PC-3 (cell line): ENCODE data around the gene SERPINE1. TPM values are rescaled to one million over a fixed set of nuclear protein-coding genes. Genes with fewer than 3 reads are reported as not detected.

Source experiments
- ATAC-seq: fragments of 200-7000 bp; cut with Tn5 transposase; 2 replicates; pipeline ENCODE4 v1.9.1; 2020; ENCODE audit warnings: mild to moderate bottlenecking, moderate library complexity
- BruUV-seq: library from RNA; stranded (reverse); fragments of 400-500 nt; replicated peaks from 2 replicates; lab custom pipeline; 2021; lab: Mats Ljungman, UMichigan
- CTCF ChIA-PET: fragments of 300-600 bp; sonication (Branson Sonifier 250); formaldehyde crosslinking; loops from one replicate; lab custom pipeline; 2022; ENCODE audit warnings: antibody characterized with exemption; lab: Charles Lee
- POLR2A ChIA-PET: fragments of 300-600 bp; sonication (Branson Sonifier 250); formaldehyde crosslinking; loops from one replicate; lab custom pipeline; 2022; ENCODE audit warnings: antibody characterized with exemption; ENCODE audit not compliant: unreplicated experiment; lab: Charles Lee
- DNase-seq: peaks from one replicate; pipeline ENCODE4 v3.0.0-alpha.2; 2015
- H2AFZ ChIP-seq: fragments of 300-600 bp; sonication (generic); 2 replicates; pipeline ENCODE4 v1.6.0; 2016; ENCODE audit warnings: antibody characterized with exemption, low read length
- H3F3A ChIP-seq: fragments of 300-600 bp; sonication (generic); one replicate; pipeline ENCODE4 v1.6.0; 2017; ENCODE audit warnings: antibody characterized with exemption, low read length, control low read depth, mild to moderate bottlenecking; ENCODE audit not compliant: unreplicated experiment
- H3K27ac ChIP-seq: fragments of 300-600 bp; sonication (generic); 2 replicates; pipeline ENCODE4 v1.5.1; 2016; ENCODE audit warnings: mild to moderate bottlenecking, low read length
- H3K27me3 ChIP-seq: fragments of 300-600 bp; sonication (generic); 2 replicates; pipeline ENCODE4 v1.6.1; 2016; ENCODE audit warnings: low read length, mixed read lengths
- H3K36me3 ChIP-seq: fragments of 300-600 bp; sonication (generic); 2 replicates; pipeline ENCODE4 v1.6.1; 2016; ENCODE audit warnings: low read depth, mixed run types, low read length, mixed read lengths
- H3K4me1 ChIP-seq: fragments of 300-600 bp; sonication (generic); 2 replicates; pipeline ENCODE4 v1.5.1; 2016; ENCODE audit warnings: low read length; ENCODE audit not compliant: insufficient read depth
- H3K4me2 ChIP-seq: fragments of 300-600 bp; sonication (generic); 2 replicates; pipeline ENCODE4 v1.6.0; 2016; ENCODE audit warnings: low read length
- H3K4me3 ChIP-seq: fragments of 300-600 bp; sonication (generic); 2 replicates; pipeline ENCODE4 v1.5.1; 2016; ENCODE audit warnings: mild to moderate bottlenecking, low read length, mixed read lengths
- H3K79me2 ChIP-seq: fragments of 300-600 bp; sonication (generic); 2 replicates; pipeline ENCODE4 v1.6.1; 2017; ENCODE audit warnings: low read length, mixed read lengths
- H3K9ac ChIP-seq: fragments of 300-600 bp; sonication (generic); 2 replicates; pipeline ENCODE4 v1.6.0; 2016; ENCODE audit warnings: mild to moderate bottlenecking, low read length
- H3K9me2 ChIP-seq: fragments of 300-600 bp; sonication (generic); replicated peaks from 2 replicates; pipeline ENCODE4 v1.6.1; 2016; ENCODE audit warnings: mixed run types, low read length, mixed read lengths
- H3K9me3 ChIP-seq: fragments of 300-600 bp; sonication (generic); 2 replicates; pipeline ENCODE4 v1.6.1; 2016; ENCODE audit warnings: low read length, mixed read lengths
- H4K20me1 ChIP-seq: fragments of 300-600 bp; sonication (generic); 2 replicates; pipeline ENCODE4 v1.6.1; 2016; ENCODE audit warnings: low read length, mixed read lengths
- CTCF ChIP-seq: fragments of 300-600 bp; sonication (generic); conservative IDR thresholded peaks from 2 replicates; pipeline ENCODE4 v1.5.1; 2017; ENCODE audit warnings: antibody characterized with exemption, low read depth, mild to moderate bottlenecking, low read length
- EZH2 ChIP-seq: fragments of 300-600 bp; sonication (generic); IDR thresholded peaks from one replicate; pipeline ENCODE4 v1.6.1; 2017; ENCODE audit warnings: antibody characterized with exemption, mild to moderate bottlenecking, low read length; ENCODE audit not compliant: unreplicated experiment
- EZH2phosphoT487 ChIP-seq: fragments of 300-600 bp; sonication (generic); IDR thresholded peaks from 2 replicates; pipeline ENCODE4 v1.6.1; 2018; ENCODE audit warnings: mild to moderate bottlenecking, antibody characterized with exemption, low read length, borderline replicate concordance
- intact Hi-C: fragments of 100-400 bp; cut with micrococcal nuclease; formaldehyde crosslinking; loops from 2 replicates; pipeline ENCODE4 v1.9.0; 2023
- total RNA-seq: library from RNA; depleted of rRNA; stranded (reverse); fragments of >200 nt; gene quantifications from 2 replicates; pipeline ENCODE4 v1.2.3, GENCODE V29; 2014

The SERPINE1 gene
- total RNA-seq, 1 experiment from 2014 or later: 46.1 TPM

GRCh38 chr7:101134399-101134980, 7.6 kb downstream of the SERPINE1 start:
- TF ChIP-seq CTCF: no peak
- no peak for TF ChIP-seq EZH2
- no peak for TF ChIP-seq EZH2phosphoT487
- H3K4me2 ChIP-seq: peak overlapping the region; percentile 33; the same call in 1 of the 2 replicates
- H3K9ac ChIP-seq: no peak overlapping the region
- POLR2A ChIA-PET: interaction anchor here (0.6 kb wide), 2 partner anchors 13 to 38 kb away, joined by 3 to 6 read pairs; no protein-coding TSS in a partner anchor
- H2AFZ ChIP-seq: no peak overlapping the region
- no peaks in the 10 kb centered on the region for H3K27me3 ChIP-seq
- peaks cover 26% of the 10 kb centered on the region for H3K4me1 ChIP-seq
- no TSS peak for BruUV-seq
- CTCF ChIA-PET: interaction anchor here (0.6 kb wide), 1 partner anchor 10 kb away, joined by 7 read pairs; no protein-coding TSS in a partner anchor
- H4K20me1 ChIP-seq: no peaks in the 10 kb centered on the region
- H3K9me2 ChIP-seq: no peaks in the 10 kb centered on the region
- intact Hi-C loops: loop anchor here (10.0 kb wide), 1 partner anchor 240 kb away; the partner anchor contains the start of gene ACHE
- no peaks in the 10 kb centered on the region for H3K79me2 ChIP-seq
- DNase-seq: peak; percentile 28
- H3F3A ChIP-seq: peaks cover 7% of the 10 kb centered on the region
- H3K4me3 ChIP-seq: no peak overlapping the region
- ATAC-seq: no peak
- H3K27ac ChIP-seq: no peak overlapping the region
- H3K9me3 ChIP-seq: no peaks in the 10 kb centered on the region
- no peaks in the 10 kb centered on the region for H3K36me3 ChIP-seq

DNA sequence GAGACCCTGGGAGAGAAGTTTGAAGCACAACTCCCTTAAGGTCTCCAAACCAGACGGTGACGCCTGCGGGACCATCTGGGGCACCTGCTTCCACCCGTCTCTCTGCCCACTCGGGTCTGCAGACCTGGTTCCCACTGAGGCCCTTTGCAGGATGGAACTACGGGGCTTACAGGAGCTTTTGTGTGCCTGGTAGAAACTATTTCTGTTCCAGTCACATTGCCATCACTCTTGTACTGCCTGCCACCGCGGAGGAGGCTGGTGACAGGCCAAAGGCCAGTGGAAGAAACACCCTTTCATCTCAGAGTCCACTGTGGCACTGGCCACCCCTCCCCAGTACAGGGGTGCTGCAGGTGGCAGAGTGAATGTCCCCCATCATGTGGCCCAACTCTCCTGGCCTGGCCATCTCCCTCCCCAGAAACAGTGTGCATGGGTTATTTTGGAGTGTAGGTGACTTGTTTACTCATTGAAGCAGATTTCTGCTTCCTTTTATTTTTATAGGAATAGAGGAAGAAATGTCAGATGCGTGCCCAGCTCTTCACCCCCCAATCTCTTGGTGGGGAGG, 10.8 kb downstream of the SERPINE1 start:
- TF ChIP-seq EZH2: no peak
- no peak for TF ChIP-seq CTCF
- TF ChIP-seq EZH2phosphoT487: no peak
- ChIA-PET POLR2A (interaction anchor here (0.7 to 1.0 kb wide), 2 partner anchors 37 to 248 kb away, joined by 3 to 19 read pairs; partner anchors contain the start of gene UFSP1), CTCF (interaction anchor here (1.1 kb wide), 1 partner anchor 53 kb away, joined by 3 read pairs; the partner anchor contains the start of gene TRIM56)
- Histone ChIP-seq H3K4me3 (peak overlapping the region; percentile 41; the same call in 1 of the 2 replicates), H3F3A (peaks cover 7% of the 10 kb centered on the region), H3K27ac (peak overlapping the region; percentile 89), H3K9me3 (no peaks in the 10 kb centered on the region), H3K27me3 (no peaks in the 10 kb centered on the region), H3K36me3 (no peaks in the 10 kb centered on the region), H4K20me1 (no peaks in the 10 kb centered on the region), H3K4me1 (peaks cover 44% of the 10 kb centered on the region), H3K4me2 (peak overlapping the region; percentile 75), H3K79me2 (no peaks in the 10 kb centered on the region), H2AFZ (peak overlapping the region; percentile 46; the same call in 1 of the 2 replicates), H3K9ac (peak overlapping the region; percentile 53), H3K9me2 (no peaks in the 10 kb centered on the region)
- intact Hi-C loops: loop anchor here (1.0 to 10.0 kb wide), 5 partner anchors 13 to 243 kb away; partner anchors contain the start of genes ACHE and TRIM56
- DNase-seq: no peak
- ATAC-seq: peak; percentile 25; the same call in 1 of the 2 replicates
- TSS peak; percentile 76 for BruUV-seq
